Nucleus accumbens (tissue), 56 donors: ENCODE results near the gene AHRR.
"Not testable (repeated sequence)": the region's sequence is repeated elsewhere in the genome, so short reads cannot be mapped to it uniquely, and the experiment has no call there.

ENCODE experiments used
- DNase-seq, 56 donors: peaks; one replicate each; lab custom pipeline; 2025; lab: John Stamatoyannopoulos, UW

AHRR gene

DNA sequence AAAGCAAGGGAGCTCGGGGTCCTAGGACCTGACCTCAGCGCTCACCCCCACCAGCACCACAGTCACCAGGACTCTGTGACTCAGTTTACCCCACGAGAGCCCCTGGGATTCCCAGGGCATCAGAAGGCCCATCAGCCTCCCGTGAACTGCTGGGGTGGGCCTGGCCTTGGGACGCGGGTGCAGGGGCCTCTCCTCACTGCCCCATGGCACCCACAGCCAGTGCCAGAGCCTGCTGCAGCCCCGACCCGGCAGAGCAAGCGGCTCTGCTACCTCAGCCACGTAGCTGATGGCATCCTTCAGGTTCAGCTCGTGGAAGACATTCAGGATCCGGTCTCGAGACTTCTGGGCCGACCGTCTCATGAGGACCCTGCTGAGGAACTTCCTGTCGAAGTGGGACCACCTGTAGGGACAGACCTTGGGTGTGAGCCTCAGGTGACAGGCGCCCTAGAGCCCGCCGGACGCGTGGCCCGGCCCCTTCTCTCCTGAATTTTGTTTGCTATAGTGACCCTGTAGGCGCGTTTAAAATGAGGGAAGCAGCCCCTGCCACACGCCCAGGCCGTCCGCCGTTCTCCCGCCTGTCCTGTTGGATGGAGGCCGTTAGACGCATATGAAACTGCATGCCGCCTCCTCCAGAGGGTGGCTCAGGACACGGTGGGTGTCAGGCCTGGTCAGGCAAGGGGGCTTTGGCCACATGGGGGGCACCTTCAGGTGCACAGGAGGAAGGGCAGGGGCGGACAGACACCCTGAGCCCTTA, 158.2 kb downstream of the AHRR start:
- no peak for DNase-seq

GRCh38 chr5:481347-481746, 159.8 kb downstream of the AHRR start:
- DNase-seq, result no peak

- no peak for DNase-seq
These were observed 160.5 kb downstream of the AHRR start for GRCh38 chr5:482021-482420.

DNA sequence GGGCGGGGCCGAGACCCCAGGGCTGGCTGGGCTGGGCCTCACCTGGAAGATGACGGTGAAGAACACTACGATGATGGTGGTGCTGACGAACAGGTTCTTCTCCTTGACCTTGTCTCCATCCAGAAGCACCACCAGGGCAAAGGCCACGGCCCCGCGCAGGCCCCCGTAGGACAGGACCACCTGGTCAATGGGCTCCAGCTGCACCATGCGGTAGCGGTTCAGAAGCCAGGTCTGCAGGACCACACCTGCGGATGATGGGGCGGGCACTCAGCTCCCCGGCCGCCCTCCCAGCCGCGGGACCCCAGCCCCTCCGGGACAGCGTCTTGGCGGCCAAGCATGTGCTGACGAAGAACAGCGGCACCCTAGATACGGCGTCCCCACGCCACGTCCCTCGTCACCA, 161.0 kb downstream of the AHRR start:
- no peak for DNase-seq

DNA sequence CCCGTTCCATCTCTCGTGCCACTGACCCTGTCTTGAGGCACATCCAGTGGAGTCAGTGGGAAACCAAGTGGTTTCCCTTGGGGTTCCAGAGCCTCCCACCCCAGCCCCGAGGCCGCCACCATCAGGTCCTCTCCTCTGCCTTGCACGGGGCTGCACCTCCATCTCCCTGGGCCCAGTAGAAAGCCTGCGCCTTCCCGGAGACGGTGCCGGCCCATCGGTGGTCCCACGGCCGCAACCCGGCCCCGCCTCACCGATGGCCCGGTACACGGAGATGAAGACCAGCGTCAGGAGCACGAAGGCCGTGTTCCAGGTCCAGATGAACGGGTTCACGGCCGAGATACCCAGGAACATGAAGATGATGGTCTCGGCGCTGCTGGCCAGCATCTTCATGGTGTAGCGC, 161.5 kb downstream of the AHRR start:
- DNase-seq, result no peak

DNA sequence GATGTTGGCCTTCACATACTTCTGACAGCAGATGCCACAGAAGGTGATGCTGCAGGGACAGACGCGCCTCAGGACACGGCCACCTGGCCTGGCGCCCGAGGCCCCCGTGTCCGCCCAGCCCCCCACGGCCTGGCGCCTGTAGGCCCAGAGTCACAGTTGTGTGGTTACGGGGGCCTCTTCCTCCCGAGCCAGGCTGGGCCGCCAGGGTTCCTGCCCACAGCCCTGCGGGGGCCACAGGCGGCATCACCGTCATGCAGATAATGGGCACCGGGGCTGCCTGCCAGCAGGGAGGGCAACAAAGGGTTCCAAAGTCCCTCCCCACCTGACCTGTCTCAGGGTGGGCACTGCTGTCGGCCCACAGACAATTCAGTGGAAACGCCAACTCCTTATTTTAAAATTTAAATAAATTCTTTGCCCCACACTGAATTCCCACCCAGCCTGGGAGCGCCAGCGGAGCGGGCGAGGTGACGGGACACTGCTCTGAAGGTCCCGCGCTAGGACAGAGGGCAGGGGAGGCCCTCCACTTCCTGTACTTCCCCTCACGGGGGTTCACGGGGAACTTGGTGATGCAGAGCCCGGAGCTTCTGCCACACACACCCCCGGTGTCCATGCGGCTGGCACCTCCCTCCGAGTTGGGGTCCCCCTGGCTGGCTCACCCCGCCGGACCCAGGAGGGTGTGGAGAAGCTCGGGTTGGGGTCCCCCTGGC, 162.1 kb downstream of the AHRR start:
- DNase-seq, result no peak

- no peak for DNase-seq
These were observed 163.0 kb downstream of the AHRR start for GRCh38 chr5:484556-484955.

- DNase-seq, result no peak
These were observed 163.8 kb downstream of the AHRR start for GRCh38 chr5:485113-485945.

- no peak for DNase-seq
These were observed 164.5 kb downstream of the AHRR start for GRCh38 chr5:485946-486491.

DNA sequence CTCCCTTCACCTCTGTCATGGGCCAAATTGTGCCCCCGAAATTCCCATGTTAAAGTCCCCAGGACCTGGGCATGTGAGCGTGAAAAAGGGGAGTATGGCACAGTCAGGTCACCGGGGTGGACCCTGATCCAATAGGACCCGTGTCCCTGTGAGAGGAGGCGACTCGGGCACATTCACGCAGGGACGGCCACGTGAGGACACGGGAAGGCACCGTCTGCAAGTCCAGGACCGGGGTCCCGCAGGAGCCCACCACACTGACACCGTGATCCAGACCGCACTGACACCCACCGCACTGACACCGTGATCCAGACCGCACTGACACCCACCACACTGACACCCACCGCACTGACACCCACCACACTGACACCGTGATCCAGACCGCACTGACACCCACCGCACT, 165.1 kb downstream of the AHRR start:
- not testable (repeated sequence) for DNase-seq
